ENCODE data around the gene ZNF57. TPM values are rescaled to one million over a fixed set of nuclear protein-coding genes. Genes with fewer than 3 reads are reported as not detected.

Gene ZNF57
- total and polyA plus RNA-seq, 2 of the 13 experiments (the other 11 are each of a cell fraction or from before 2014, with no cell fraction given) = 6.6 to 17.5 TPM

- TF ChIP-seq POGK (CRISPR knock-in tag; conservative IDR thresholded peaks at IDR 0.05) (no peak; the same call in 1 of the 2 replicates), ZFP62 (CRISPR knock-in tag; IDR thresholded peaks at IDR 0.05) (no peak), FOXO4 (CRISPR knock-in tag; conservative IDR thresholded peaks at IDR 0.05) (no peak), ZNF282 (IDR thresholded peaks at IDR 0.05; ENCODE audit: partially characterized antibody) (no peak), NR2C2 (CRISPR knock-in tag; IDR thresholded peaks at IDR 0.05; ENCODE audit: borderline replicate concordance) (peak; percentile 45), ZBTB4 (CRISPR knock-in tag; IDR thresholded peaks at IDR 0.05; ENCODE audit: borderline replicate concordance) (peak; percentile 89; the same call in 1 of the 2 replicates), FOXA3 (CRISPR knock-in tag; IDR thresholded peaks at IDR 0.05) (peak; percentile 12; the same call in 1 of the 2 replicates), PCBP1 (IDR thresholded peaks at IDR 0.05; ENCODE audit: borderline replicate concordance, low read depth, low read length) (peak; percentile 64; the same call in 1 of the 2 replicates), SOX6 (IDR thresholded peaks at IDR 0.05) (no peak), SOX6 (CRISPR knock-in tag; IDR thresholded peaks at IDR 0.05) (peak; percentile 70), KAT8 (CRISPR knock-in tag; IDR thresholded peaks at IDR 0.05) (peak; percentile 72), ZNF337 (CRISPR knock-in tag; IDR thresholded peaks at IDR 0.05; ENCODE audit: borderline replicate concordance, low read depth) (no peak), ZNF614 (CRISPR knock-in tag; IDR thresholded peaks at IDR 0.05; ENCODE audit: borderline replicate concordance) (0 out of 2 replicates have a peak, but pooled peaks have one; percentile 14), E2F5 (CRISPR knock-in tag; conservative IDR thresholded peaks at IDR 0.05) (0 out of 2 replicates have a peak, but pooled peaks have one; percentile 46), ZNF281 (CRISPR knock-in tag; IDR thresholded peaks at IDR 0.05; ENCODE audit: borderline replicate concordance) (no peak), AGO2 (optimal IDR thresholded peaks at IDR 0.05; ENCODE audit: low read depth, low read length) (peak; percentile 94), ZNF331 (CRISPR knock-in tag; IDR thresholded peaks at IDR 0.05) (peak; percentile 30; the same call in 1 of the 2 replicates), CENPT (CRISPR knock-in tag; IDR thresholded peaks at IDR 0.05; ENCODE audit: low read depth) (no peak)
These were observed 44.2 kb downstream of the ZNF57 start, which contains the start of gene ZNF77 (continued) for GRCh38 chr19:2944775-2945574.
